ENCODE measurements around the gene KCNK4. TPM values are rescaled to one million over a fixed set of nuclear protein-coding genes. Genes with fewer than 3 reads are reported as not detected.

KCNK4 gene
- total and polyA plus RNA-seq, 2 of the 13 experiments (the other 11 are each of a cell fraction or from before 2014, with no cell fraction given) = not detected

DNA sequence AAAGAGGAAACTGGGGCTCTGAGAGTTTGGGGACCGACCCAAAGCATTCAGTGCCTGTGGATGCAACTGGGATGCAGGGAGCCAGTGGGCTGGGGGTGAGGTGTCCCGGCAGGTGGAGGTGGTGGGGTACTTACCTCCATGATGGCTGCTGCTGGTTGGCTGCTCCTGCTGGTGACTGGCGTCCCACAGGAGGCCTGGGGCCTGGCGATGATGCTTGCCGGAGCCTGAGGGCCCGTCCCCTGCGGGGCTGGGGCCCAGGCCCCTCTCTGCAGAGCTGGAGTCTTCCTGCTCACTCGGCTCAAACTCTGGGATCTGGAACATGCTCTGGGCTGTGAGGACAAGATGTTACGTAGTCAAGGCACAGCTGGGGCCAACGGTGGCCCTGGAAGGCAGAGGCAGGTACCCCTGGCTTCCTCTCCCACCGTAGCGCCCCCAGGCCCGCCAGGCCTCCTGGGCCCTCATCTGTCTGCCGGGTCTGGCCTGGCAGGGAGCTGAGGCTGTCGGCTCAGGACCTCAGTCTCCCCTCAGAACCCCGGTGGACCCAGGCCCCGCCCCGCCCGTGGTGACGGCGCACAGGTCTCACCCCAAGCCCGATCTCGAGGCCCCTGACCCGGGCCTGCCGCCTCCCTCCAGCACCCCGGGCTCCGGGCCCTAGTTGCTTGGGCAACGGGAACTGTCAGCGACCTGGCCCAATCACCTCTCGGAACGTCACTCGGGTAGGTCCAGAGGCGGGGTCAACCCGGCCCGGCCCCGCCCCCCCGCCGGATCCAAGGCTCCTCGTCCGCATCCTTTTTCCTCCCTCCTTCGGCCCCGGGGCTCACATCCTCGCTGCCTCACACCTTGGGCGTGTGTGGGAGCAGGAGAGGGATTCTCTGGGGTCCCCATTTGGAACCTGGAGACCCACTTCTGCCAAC lies 6.8 kb upstream of the KCNK4 start, which contains the start of gene BAD (continued):
- TF ChIP-seq KDM4B (CRISPR knock-in tag; IDR thresholded peaks at IDR 0.05) (0 out of 2 replicates have a peak, but pooled peaks have one; percentile 32), CAMTA2 (CRISPR knock-in tag; IDR thresholded peaks at IDR 0.05; ENCODE audit: borderline replicate concordance) (no peak), ZNF224 (CRISPR knock-in tag; IDR thresholded peaks at IDR 0.05) (no peak), ZC3H13 (CRISPR knock-in tag; IDR thresholded peaks at IDR 0.05) (no peak), ZNF292 (CRISPR knock-in tag; IDR thresholded peaks at IDR 0.05; ENCODE audit: borderline replicate concordance, low read depth) (no peak), KMT2B (CRISPR knock-in tag; IDR thresholded peaks at IDR 0.05) (no peak), ZNF746 (CRISPR knock-in tag; IDR thresholded peaks at IDR 0.05) (0 out of 2 replicates have a peak, but pooled peaks have one; percentile 2), ZNF431 (CRISPR knock-in tag; IDR thresholded peaks at IDR 0.05; ENCODE audit: borderline replicate concordance, low read depth) (no peak), SMARCE1 (IDR thresholded peaks at IDR 0.05; ENCODE audit: borderline replicate concordance) (no peak), XBP1 (CRISPR knock-in tag; IDR thresholded peaks at IDR 0.05) (no peak), KDM5A (IDR thresholded peaks at IDR 0.05; ENCODE audit: borderline replicate concordance, low read length) (no peak), PHB2 (IDR thresholded peaks at IDR 0.05; ENCODE audit: partially characterized antibody) (no peak), BRCA1 (CRISPR knock-in tag; IDR thresholded peaks at IDR 0.05) (no peak), NR3C1 (CRISPR knock-in tag; IDR thresholded peaks at IDR 0.05) (no peak), U2AF2 (IDR thresholded peaks at IDR 0.05; ENCODE audit: low read depth, low read length) (peak; percentile 97), SNAPC2 (CRISPR knock-in tag; IDR thresholded peaks at IDR 0.05) (peak; percentile 70; the same call in 1 of the 2 replicates), ZNF7 (CRISPR knock-in tag; IDR thresholded peaks at IDR 0.05) (no peak), ZNF451 (CRISPR knock-in tag; IDR thresholded peaks at IDR 0.05) (no peak), U2AF1 (optimal IDR thresholded peaks at IDR 0.05; ENCODE audit: low read depth, low read length) (peak; percentile 56), KDM6A (CRISPR knock-in tag; IDR thresholded peaks at IDR 0.05; ENCODE audit: low read depth) (no peak), ETV6 (CRISPR knock-in tag; conservative IDR thresholded peaks at IDR 0.05) (no peak), THYN1 (CRISPR knock-in tag; IDR thresholded peaks at IDR 0.05; ENCODE audit: borderline replicate concordance, low read depth) (no peak), NFRKB (IDR thresholded peaks at IDR 0.05) (no peak), KLF16 (CRISPR knock-in tag; IDR thresholded peaks at IDR 0.05) (0 out of 4 replicates have a peak, but pooled peaks of 1 of the 2 experiments have one; percentile 36), ATRX (CRISPR knock-in tag; IDR thresholded peaks at IDR 0.05; ENCODE audit: borderline replicate concordance) (no peak)
- TF ChIP-seq, protein P1, sequence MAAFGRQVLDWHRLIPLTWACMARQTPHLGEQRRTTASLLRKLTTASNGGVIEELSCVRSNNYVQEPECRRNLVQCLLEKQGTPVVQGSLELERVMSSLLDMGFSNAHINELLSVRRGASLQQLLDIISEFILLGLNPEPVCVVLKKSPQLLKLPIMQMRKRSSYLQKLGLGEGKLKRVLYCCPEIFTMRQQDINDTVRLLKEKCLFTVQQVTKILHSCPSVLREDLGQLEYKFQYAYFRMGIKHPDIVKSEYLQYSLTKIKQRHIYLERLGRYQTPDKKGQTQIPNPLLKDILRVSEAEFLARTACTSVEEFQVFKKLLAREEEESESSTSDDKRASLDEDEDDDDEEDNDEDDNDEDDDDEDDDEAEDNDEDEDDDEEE (CRISPR knock-in tag; IDR thresholded peaks at IDR 0.05) = no peak
- TF ChIP-seq, protein P2, sequence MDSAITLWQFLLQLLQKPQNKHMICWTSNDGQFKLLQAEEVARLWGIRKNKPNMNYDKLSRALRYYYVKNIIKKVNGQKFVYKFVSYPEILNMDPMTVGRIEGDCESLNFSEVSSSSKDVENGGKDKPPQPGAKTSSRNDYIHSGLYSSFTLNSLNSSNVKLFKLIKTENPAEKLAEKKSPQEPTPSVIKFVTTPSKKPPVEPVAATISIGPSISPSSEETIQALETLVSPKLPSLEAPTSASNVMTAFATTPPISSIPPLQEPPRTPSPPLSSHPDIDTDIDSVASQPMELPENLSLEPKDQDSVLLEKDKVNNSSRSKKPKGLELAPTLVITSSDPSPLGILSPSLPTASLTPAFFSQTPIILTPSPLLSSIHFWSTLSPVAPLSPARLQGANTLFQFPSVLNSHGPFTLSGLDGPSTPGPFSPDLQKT (CRISPR knock-in tag; IDR thresholded peaks at IDR 0.05; ENCODE audit: borderline replicate concordance) = no peak
- TF ChIP-seq, protein P3, sequence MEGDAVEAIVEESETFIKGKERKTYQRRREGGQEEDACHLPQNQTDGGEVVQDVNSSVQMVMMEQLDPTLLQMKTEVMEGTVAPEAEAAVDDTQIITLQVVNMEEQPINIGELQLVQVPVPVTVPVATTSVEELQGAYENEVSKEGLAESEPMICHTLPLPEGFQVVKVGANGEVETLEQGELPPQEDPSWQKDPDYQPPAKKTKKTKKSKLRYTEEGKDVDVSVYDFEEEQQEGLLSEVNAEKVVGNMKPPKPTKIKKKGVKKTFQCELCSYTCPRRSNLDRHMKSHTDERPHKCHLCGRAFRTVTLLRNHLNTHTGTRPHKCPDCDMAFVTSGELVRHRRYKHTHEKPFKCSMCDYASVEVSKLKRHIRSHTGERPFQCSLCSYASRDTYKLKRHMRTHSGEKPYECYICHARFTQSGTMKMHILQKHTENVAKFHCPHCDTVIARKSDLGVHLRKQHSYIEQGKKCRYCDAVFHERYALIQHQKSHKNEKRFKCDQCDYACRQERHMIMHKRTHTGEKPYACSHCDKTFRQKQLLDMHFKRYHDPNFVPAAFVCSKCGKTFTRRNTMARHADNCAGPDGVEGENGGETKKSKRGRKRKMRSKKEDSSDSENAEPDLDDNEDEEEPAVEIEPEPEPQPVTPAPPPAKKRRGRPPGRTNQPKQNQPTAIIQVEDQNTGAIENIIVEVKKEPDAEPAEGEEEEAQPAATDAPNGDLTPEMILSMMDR (CRISPR knock-in tag; IDR thresholded peaks at IDR 0.05) = no peak

Measured in HepG2 (cell line).